Measurements from ENCODE around the gene SCIN.

The SCIN gene

GRCh38 chr7:12586271-12586670, 15.8 kb downstream of the SCIN start:
- TF ChIP-seq CTCF (IDR thresholded peaks at IDR 0.05; ENCODE audit: low read depth, low read length, missing control alignments) = no peak
- in situ Hi-C loops (cut with HindIII; ENCODE audit: low sequenced_read_pairs) = no loop called here
- no peak overlapping the region for H3K4me3 ChIP-seq (ENCODE audit: low read depth, low read length)
- no peak for DNase-seq (ENCODE audit: low read depth)

- in situ Hi-C loops (cut with HindIII; ENCODE audit: low sequenced_read_pairs) = no loop called here
- H3K4me3 ChIP-seq (ENCODE audit: low read depth, low read length) = no peak overlapping the region
- TF ChIP-seq CTCF (IDR thresholded peaks at IDR 0.05; ENCODE audit: low read depth, low read length, missing control alignments) = no peak
These were observed 17.9 kb downstream of the SCIN start for GRCh38 chr7:12588259-12588904.

GRCh38 chr7:12590559-12590958, 20.0 kb downstream of the SCIN start:
- in situ Hi-C loops (cut with HindIII; ENCODE audit: low sequenced_read_pairs) = no loop called here
- H3K4me3 ChIP-seq (ENCODE audit: low read depth, low read length) = no peak overlapping the region
- no peak for DNase-seq (ENCODE audit: low read depth)
- TF ChIP-seq CTCF (IDR thresholded peaks at IDR 0.05; ENCODE audit: low read depth, low read length, missing control alignments) = no peak

More at GRCh38 chr7:12588259-12588904, 17.9 kb downstream of the SCIN start:
- DNase-seq (ENCODE audit: low read depth) = no peak

- in situ Hi-C loops (cut with HindIII; ENCODE audit: low sequenced_read_pairs) = no loop called here
- no peak for DNase-seq (ENCODE audit: low read depth)
- TF ChIP-seq CTCF (IDR thresholded peaks at IDR 0.05; ENCODE audit: low read depth, low read length, missing control alignments) = no peak
- no peak overlapping the region for H3K4me3 ChIP-seq (ENCODE audit: low read depth, low read length)
These were observed 23.8 kb downstream of the SCIN start for GRCh38 chr7:12594122-12594897.

- in situ Hi-C loops (cut with HindIII; ENCODE audit: low sequenced_read_pairs) = no loop called here
- H3K4me3 ChIP-seq (ENCODE audit: low read depth, low read length) = no peak overlapping the region
- no peak for DNase-seq (ENCODE audit: low read depth)
- TF ChIP-seq CTCF (IDR thresholded peaks at IDR 0.05; ENCODE audit: low read depth, low read length, missing control alignments) = no peak
These were observed 24.6 kb downstream of the SCIN start for GRCh38 chr7:12595148-12595547.

GRCh38 chr7:12596225-12596790, 25.8 kb downstream of the SCIN start:
- no peak overlapping the region for H3K4me3 ChIP-seq (ENCODE audit: low read depth, low read length)
- TF ChIP-seq CTCF (IDR thresholded peaks at IDR 0.05; ENCODE audit: low read depth, low read length, missing control alignments) = no peak
- in situ Hi-C loops (cut with HindIII; ENCODE audit: low sequenced_read_pairs) = no loop called here
- no peak for DNase-seq (ENCODE audit: low read depth)

Data from astrocyte of the cerebellum (primary cell).